HepG2 (cell line): ENCODE measurements around the gene GPR155. TPM values are rescaled to one million over a fixed set of nuclear protein-coding genes. Genes with fewer than 3 reads are reported as not detected.

ENCODE experiments used
- ATAC-seq: fragments of 200-7000 bp; cut with Tn5 transposase; 3 replicates; pipeline ENCODE4 v1.9.1; 2020; ENCODE audit warnings: mild to moderate bottlenecking, moderate library complexity
- BruUV-seq: library from RNA; stranded (reverse); fragments of 400-500 nt; replicated peaks from 2 replicates; lab custom pipeline; 2021; lab: Mats Ljungman, UMichigan
- CTCF ChIA-PET: fragments of 300-600 bp; formaldehyde crosslinking; extraction: SDS; loops from one replicate; lab custom pipeline; 2021; ENCODE audit warnings: low total read pairs, inconsistent platforms, low intra/inter-chr PET ratio; lab: Yijun Ruan, JAX
- POLR2A ChIA-PET: fragments of 350-600 bp; sonication (Branson Sonifier 250); formaldehyde crosslinking; loops from one replicate; lab custom pipeline; 2020; ENCODE audit warnings: antibody characterized with exemption, inconsistent platforms; lab: Yijun Ruan, JAX
- DNase-seq: peaks from one replicate; pipeline ENCODE4 v3.0.0-alpha.2; 2015; ENCODE audit warnings: low spot score
- FAIRE-seq: peaks from 3 replicates; lab custom pipeline; 2011; peaks lifted over from hg19 to GRCh38; lab: Jason Lieb, UNC
- H2AFZ ChIP-seq: one replicate; pipeline ENCODE4 v1.6.1; 2011; ENCODE audit warnings: low read length, inconsistent platforms
- H3K27ac ChIP-seq: fragments of 300-600 bp; 3 replicates; pipeline ENCODE4 v1.8.0; 2011; ENCODE audit warnings: mixed run types, mild to moderate bottlenecking, mixed read lengths, low read length, inconsistent platforms; ENCODE audit not compliant: insufficient read depth; ENCODE audit errors: extremely low read length
- H3K27me3 ChIP-seq, 2 experiments: fragments of 200-600 bp in 1 of 2; 2 replicates in 1 of 2; 3 replicates in 1 of 2; pipeline versions ENCODE4 v1.6.0 to v1.8.0; 2011; ENCODE audit warnings: low read length in 2 of 2, mild to moderate bottlenecking in 2 of 2, moderate library complexity in 2 of 2, inconsistent platforms in 1 of 2; ENCODE audit not compliant: insufficient read depth in 2 of 2, control insufficient read depth in 1 of 2
- H3K36me3 ChIP-seq, 2 experiments: fragments of 200-600 bp in 1 of 2; replicated peaks in 1 of 2; 2 replicates in 1 of 2; 3 replicates in 1 of 2; pipeline versions ENCODE4 v1.5.1 to v1.8.0; 2011; ENCODE audit warnings: low read length in 2 of 2, inconsistent platforms in 1 of 2; ENCODE audit not compliant: insufficient read depth in 2 of 2, control insufficient read depth in 1 of 2
- H3K4me1 ChIP-seq: 2 replicates; pipeline ENCODE4 v1.5.1; 2012; ENCODE audit warnings: low read length, inconsistent platforms; ENCODE audit not compliant: insufficient read depth
- H3K4me2 ChIP-seq: 2 replicates; pipeline ENCODE4 v1.6.0; 2011; ENCODE audit warnings: low read depth, low read length, inconsistent platforms
- H3K4me3 ChIP-seq, 3 experiments: fragments of 200-600 bp in 1 of 3; sonication (generic), shearing (Covaris generic) in 1 of 3; replicated peaks in 1 of 3; 2 replicates each; pipeline ENCODE4 v1.5.1; 2011 to 2016; ENCODE audit warnings: low read length in 3 of 3, inconsistent platforms in 2 of 3, low read depth in 2 of 3, mild to moderate bottlenecking in 2 of 3, control low read depth in 1 of 3, mixed read lengths in 1 of 3; ENCODE audit not compliant: insufficient read depth in 1 of 3
- H3K79me2 ChIP-seq: one replicate; pipeline ENCODE4 v1.6.1; 2011; ENCODE audit warnings: low read length, inconsistent platforms; ENCODE audit not compliant: insufficient read depth
- H3K9ac ChIP-seq: 2 replicates; pipeline ENCODE4 v1.6.0; 2011; ENCODE audit warnings: mild to moderate bottlenecking, low read depth, low read length, inconsistent platforms; ENCODE audit not compliant: insufficient read depth
- H3K9me3 ChIP-seq: 2 replicates; pipeline ENCODE4 v1.5.1; 2012; ENCODE audit warnings: mild to moderate bottlenecking, low read length
- H4K20me1 ChIP-seq: 2 replicates; pipeline ENCODE4 v1.6.0; 2011; ENCODE audit warnings: inconsistent platforms, mild to moderate bottlenecking, low read length, moderate library complexity; ENCODE audit not compliant: insufficient read depth
- HOXA3 ChIP-seq: sonication (generic); formaldehyde crosslinking; IDR thresholded peaks from 2 replicates; pipeline ENCODE4 v1.5.0; 2020; ENCODE audit warnings: missing genetic modification reagents
- MAX ChIP-seq: IDR thresholded peaks from 2 replicates; pipeline ENCODE4 v1.6.1; 2012; ENCODE audit warnings: inconsistent platforms
- MIXL1 ChIP-seq: IDR thresholded peaks from 2 replicates; pipeline ENCODE4 v1.6.1; 2016
- RARG ChIP-seq: sonication (generic); formaldehyde crosslinking; IDR thresholded peaks from 2 replicates; pipeline ENCODE4 v1.4.0; 2020; ENCODE audit warnings: low read depth, mild to moderate bottlenecking, missing genetic modification reagents
- REL ChIP-seq: sonication (generic); formaldehyde crosslinking; conservative IDR thresholded peaks from 2 replicates; pipeline ENCODE4 v1.8.0; 2022; ENCODE audit warnings: mild to moderate bottlenecking, missing genetic modification reagents, moderate library complexity
- SETDB1 ChIP-seq: sonication (generic); formaldehyde crosslinking; IDR thresholded peaks from 2 replicates; pipeline ENCODE4 v1.5.1; 2020; ENCODE audit warnings: missing genetic modification reagents, mild to moderate bottlenecking, borderline replicate concordance
- SNAI1 ChIP-seq: sonication (generic); formaldehyde crosslinking; IDR thresholded peaks from 2 replicates; pipeline ENCODE4 v1.5.0; 2020; ENCODE audit warnings: mild to moderate bottlenecking, missing genetic modification reagents, borderline replicate concordance
- ZBTB21 ChIP-seq: sonication (generic); formaldehyde crosslinking; IDR thresholded peaks from 2 replicates; pipeline ENCODE4 v1.4.0; 2020; ENCODE audit warnings: missing genetic modification reagents
- ZNF629 ChIP-seq: sonication (generic); formaldehyde crosslinking; conservative IDR thresholded peaks from 2 replicates; pipeline ENCODE4 v1.5.0; 2020; ENCODE audit warnings: missing genetic modification reagents
- ZNF720 ChIP-seq: sonication (generic); formaldehyde crosslinking; IDR thresholded peaks from 2 replicates; pipeline ENCODE4 v1.4.0; 2020; ENCODE audit warnings: missing genetic modification reagents
- ZNF777 ChIP-seq: sonication (generic); formaldehyde crosslinking; IDR thresholded peaks from 2 replicates; pipeline ENCODE4 v1.4.0; 2020; ENCODE audit warnings: missing genetic modification reagents
- WGBS: methylation state at CpG from one replicate; pipeline ENCODE4 v1.1.6; 2017; ENCODE audit warnings: low lambda C conversion rate; 5-methylcytosine and 5-hydroxymethylcytosine counted together
- in situ Hi-C: cut with HindIII; loops from 2 replicates; pipeline ENCODE4 v1.10.0; 2017; ENCODE audit warnings: low pct_unique_long_range_greater_than_20kb; ENCODE audit not compliant: extremely low pct_ligation_motif_present
- intact Hi-C: fragments of 100-400 bp; cut with micrococcal nuclease; formaldehyde crosslinking; loops from one replicate; pipeline ENCODE4 v1.10.0; 2022; ENCODE audit not compliant: unreplicated experiment
- polyA plus RNA-seq, 8 experiments: library from polyadenylated mRNA; depleted of rRNA in 3 of 8; stranded (reverse) in 7 of 8; unstranded in 1 of 8; fragments of >200 nt; fragmentation: Illumina TruSeq in 4 of 8; extraction: Trizol in 4 of 8; gene quantifications; 2 replicates each; pipeline versions ENCODE4 v1.2.1 to v1.2.3, GENCODE V29; 2011 to 2016; ENCODE audit warnings: low read depth in 4 of 8, missing spikeins in 1 of 8, mixed read lengths in 1 of 8; ENCODE audit not compliant: insufficient read depth in 1 of 8
- total RNA-seq, 5 experiments: library from RNA; depleted of rRNA; stranded (reverse); fragments of >200 nt; fragmentation: Illumina TruSeq; extraction: Trizol; gene quantifications; 2 replicates each; pipeline ENCODE4 v1.2.3, GENCODE V29; 2016; ENCODE audit warnings: low read depth in 1 of 5

GPR155 gene
- total and polyA plus RNA-seq, 2 of the 13 experiments (the other 11 are each of a cell fraction or from before 2014, with no cell fraction given) = 0.15 to 0.49 TPM

GRCh38 chr2:174450021-174450816, 36.6 kb downstream of the GPR155 start:
- Histone ChIP-seq H3K9me3 (no peaks in the 10 kb centered on the region), H4K20me1 (no peaks in the 10 kb centered on the region), H3K27ac (no peak overlapping the region), H3K36me3 (no peaks in the 10 kb centered on the region), H3K27me3 (no peaks in the 10 kb centered on the region; a peak in 1 of 5 replicates), H3K4me2 (no peak overlapping the region), H3K4me3 (no peak overlapping the region), H3K4me1 (no peaks in the 10 kb centered on the region), H2AFZ (no peak overlapping the region), H3K9ac (no peak overlapping the region), H3K79me2 (no peaks in the 10 kb centered on the region)
- FAIRE-seq = no peak
- TF ChIP-seq ZBTB21 (CRISPR knock-in tag) (no peak), MAX (no peak), ZNF720 (CRISPR knock-in tag) (no peak), ZNF777 (CRISPR knock-in tag) (no peak)
- BruUV-seq = no TSS peak
- no peak for DNase-seq
- ATAC-seq = no peak
- in situ Hi-C loops (no loop called here), intact Hi-C loops (no loop called here)
- 54% methylated on average over 4 of the region's 4 CpGs for WGBS
- POLR2A ChIA-PET = no interaction called here
- CTCF ChIA-PET = no interaction called here

- CTCF ChIA-PET = no interaction called here
- Histone ChIP-seq H4K20me1 (no peaks in the 10 kb centered on the region), H3K4me3 (no peak overlapping the region), H3K4me2 (no peak overlapping the region), H3K9ac (no peak overlapping the region), H3K36me3 (no peaks in the 10 kb centered on the region), H3K9me3 (no peaks in the 10 kb centered on the region), H3K27me3 (no peaks in the 10 kb centered on the region), H3K27ac (no peak overlapping the region), H3K4me1 (no peaks in the 10 kb centered on the region), H3K79me2 (no peaks in the 10 kb centered on the region), H2AFZ (no peak overlapping the region)
- BruUV-seq = no TSS peak
- DNase-seq (no peak), ATAC-seq (no peak), FAIRE-seq (no peak)
- TF ChIP-seq RARG (CRISPR knock-in tag) (no peak), SETDB1 (CRISPR knock-in tag) (no peak), SNAI1 (CRISPR knock-in tag) (no peak), HOXA3 (CRISPR knock-in tag) (no peak), MIXL1 (CRISPR knock-in tag) (no peak), REL (no peak), ZNF629 (no peak)
- in situ Hi-C loops (no loop called here), intact Hi-C loops (no loop called here)
- 38% methylated on average over 2 of the region's 2 CpGs for WGBS
- POLR2A ChIA-PET = no interaction called here
These were observed 37.8 kb downstream of the GPR155 start for GRCh38 chr2:174449033-174449432.
